GM18907 (cell line): Measurements from ENCODE around the gene PSD.
"Not testable (repeated sequence)": the region's sequence is repeated elsewhere in the genome, so short reads cannot be mapped to it uniquely, and the experiment has no call there.

Experiments used
- ATAC-seq: cut with Tn5 transposase; IDR thresholded peaks from one replicate; pipeline ENCODE4 v1.9.1; 2021; ENCODE audit warnings: mild to moderate bottlenecking, moderate library complexity; ENCODE audit not compliant: unreplicated experiment

PSD gene

GRCh38 chr10:102418622-102419268 is at the start of gene PSD:
Gene PSD (minus strand): TSS chr10:102418785. CDS start chr10:102417038, 1,747 bp downstream.
- no peak for ATAC-seq

GRCh38 chr10:102467971-102468438 is 49.4 kb upstream of the PSD start:
- ATAC-seq = no peak

GRCh38 chr10:102467318-102467717 is 48.7 kb upstream of the PSD start:
- no peak for ATAC-seq

GRCh38 chr10:102465466-102465865 is 46.9 kb upstream of the PSD start:
- no peak for ATAC-seq

- ATAC-seq = no peak
Measured at GRCh38 chr10:102463983-102464382, 45.4 kb upstream of the PSD start.

GRCh38 chr10:102462512-102463054 is 44.0 kb upstream of the PSD start:
- no peak for ATAC-seq

- ATAC-seq = peak; percentile 82
Measured at GRCh38 chr10:102461187-102462054, 42.8 kb upstream of the PSD start.

GRCh38 chr10:102460836-102461186 is 42.2 kb upstream of the PSD start:
- ATAC-seq = peak; percentile 24

GRCh38 chr10:102458656-102459055 is 40.1 kb upstream of the PSD start:
- ATAC-seq = no peak

GRCh38 chr10:102457591-102458150 is 39.1 kb upstream of the PSD start:
- no peak for ATAC-seq

GRCh38 chr10:102455893-102456471 is 37.4 kb upstream of the PSD start:
- ATAC-seq = no peak

GRCh38 chr10:102454662-102455487 is 36.3 kb upstream of the PSD start:
- ATAC-seq = not testable (repeated sequence)

GRCh38 chr10:102453502-102453901 is 34.9 kb upstream of the PSD start:
- no peak for ATAC-seq

- no peak for ATAC-seq
Measured at GRCh38 chr10:102452672-102453340, 34.2 kb upstream of the PSD start.

GRCh38 chr10:102451105-102451969 is 32.8 kb upstream of the PSD start, which contains the start of gene C10orf95:
Gene C10orf95 (minus strand): TSS chr10:102451543. CDS start chr10:102451093, 450 bp downstream.
- ATAC-seq = peak; percentile 3

GRCh38 chr10:102450374-102451104 is 32.0 kb upstream of the PSD start:
- ATAC-seq = peak; percentile 75

GRCh38 chr10:102450124-102450373 is 31.5 kb upstream of the PSD start:
- ATAC-seq = no peak
